Hepatocyte (in vitro differentiated cells): Measurements from ENCODE around the gene SAP130. TPM values are rescaled to one million over a fixed set of nuclear protein-coding genes. Genes with fewer than 3 reads are reported as not detected.

ENCODE experiments used
- DNase-seq: peaks from one replicate; pipeline ENCODE4 v3.0.0-alpha.2; 2016; ENCODE audit warnings: low spot score
- H2AFZ ChIP-seq: fragments of 200-600 bp; sonication (generic); 2 replicates; pipeline ENCODE4 v1.6.0; 2016; ENCODE audit warnings: antibody characterized with exemption, mild to moderate bottlenecking
- H3K27ac ChIP-seq: fragments of 200-600 bp; sonication (generic); 2 replicates; pipeline ENCODE4 v1.5.1; 2016; ENCODE audit warnings: mild to moderate bottlenecking
- H3K27me3 ChIP-seq: fragments of 200-600 bp; sonication (generic); 2 replicates; pipeline ENCODE4 v1.6.1; 2016
- H3K36me3 ChIP-seq: fragments of 200-600 bp; sonication (generic); replicated peaks from 2 replicates; pipeline ENCODE4 v1.5.1; 2016; ENCODE audit warnings: low read depth; ENCODE audit not compliant: insufficient read depth
- H3K4me1 ChIP-seq: fragments of 200-600 bp; sonication (generic); 2 replicates; pipeline ENCODE4 v1.5.1; 2016; ENCODE audit warnings: mild to moderate bottlenecking, moderate library complexity; ENCODE audit not compliant: insufficient read depth
- H3K4me2 ChIP-seq: fragments of 200-600 bp; sonication (generic); 2 replicates; pipeline ENCODE4 v1.6.0; 2016
- H3K4me3 ChIP-seq: fragments of 200-600 bp; sonication (generic); 2 replicates; pipeline ENCODE4 v1.5.1; 2016; ENCODE audit warnings: mild to moderate bottlenecking
- H3K79me2 ChIP-seq: fragments of 200-600 bp; sonication (generic); 2 replicates; pipeline ENCODE4 v1.6.0; 2017; ENCODE audit warnings: mild to moderate bottlenecking
- H3K9me2 ChIP-seq: fragments of 200-600 bp; sonication (generic); replicated peaks from 2 replicates; pipeline ENCODE4 v1.6.0; 2017; ENCODE audit warnings: mild to moderate bottlenecking; ENCODE audit not compliant: insufficient read depth
- H3K9me3 ChIP-seq: fragments of 200-600 bp; sonication (generic); 2 replicates; pipeline ENCODE4 v1.5.1; 2016; ENCODE audit warnings: low read depth, mild to moderate bottlenecking
- H4K20me1 ChIP-seq: fragments of 200-600 bp; sonication (generic); 2 replicates; pipeline ENCODE4 v1.6.0; 2016; ENCODE audit warnings: mild to moderate bottlenecking; ENCODE audit not compliant: insufficient read depth, poor library complexity, severe bottlenecking
- CTCF ChIP-seq: fragments of 200-600 bp; sonication (generic); IDR thresholded peaks from 2 replicates; pipeline ENCODE4 v1.5.1; 2016; ENCODE audit warnings: antibody characterized with exemption, mild to moderate bottlenecking; ENCODE audit not compliant: poor library complexity
- EZH2 ChIP-seq: fragments of 200-600 bp; sonication (generic); IDR thresholded peaks from 2 replicates; pipeline ENCODE4 v1.6.1; 2016; ENCODE audit warnings: antibody characterized with exemption, mild to moderate bottlenecking, borderline replicate concordance
- EZH2phosphoT487 ChIP-seq: fragments of 200-600 bp; sonication (generic); IDR thresholded peaks from one replicate; pipeline ENCODE4 v1.6.1; 2018; ENCODE audit warnings: antibody characterized with exemption, mild to moderate bottlenecking, low read depth, moderate library complexity; ENCODE audit not compliant: unreplicated experiment, severe bottlenecking
- WGBS: methylation state at CpG from one replicate; pipeline ENCODE4 v1.1.6; 2016; ENCODE audit warnings: low lambda C conversion rate; ENCODE audit errors: missing lambda C conversion rate; 5-methylcytosine and 5-hydroxymethylcytosine counted together
- polyA plus RNA-seq: library from polyadenylated mRNA; unstranded; fragments of >200 nt; fragmentation: Nextera tagmentation; extraction: Ambion mirVana; gene quantifications from 2 replicates; pipeline ENCODE4 v1.2.1, GENCODE V29; 2016
- total RNA-seq: library from RNA; depleted of rRNA; stranded (reverse); fragments of >200 nt; gene quantifications from 2 replicates; pipeline ENCODE4 v1.2.3, GENCODE V29; 2014

SAP130 gene
- total and polyA plus RNA-seq, 2 experiments from 2014 or later, result 12.6 to 12.7 TPM

- no peak overlapping the region for H2AFZ ChIP-seq
- no peak for DNase-seq
- TF ChIP-seq CTCF (no peak), EZH2 (no peak), EZH2phosphoT487 (no peak)
- no peaks in the 10 kb centered on the region for H3K4me1 ChIP-seq
- H3K9me3 ChIP-seq, result no peaks in the 10 kb centered on the region
- H3K27me3 ChIP-seq, result no peaks in the 10 kb centered on the region
- H3K79me2 ChIP-seq, result no peaks in the 10 kb centered on the region
- 54% methylated on average over 2 of the region's 2 CpGs for WGBS
- H3K36me3 ChIP-seq, result peaks cover 6% of the 10 kb centered on the region
- no peaks in the 10 kb centered on the region for H3K9me2 ChIP-seq
- no peak overlapping the region for H3K27ac ChIP-seq
- H4K20me1 ChIP-seq, result no peaks in the 10 kb centered on the region
- no peak overlapping the region for H3K4me3 ChIP-seq
- no peak overlapping the region for H3K4me2 ChIP-seq
Observed at GRCh38 chr2:128004509-128004908, 23.4 kb downstream of the SAP130 start.

GRCh38 chr2:128003463-128003862, 24.4 kb downstream of the SAP130 start:
- H4K20me1 ChIP-seq, result no peaks in the 10 kb centered on the region
- H3K9me2 ChIP-seq, result no peaks in the 10 kb centered on the region
- TF ChIP-seq EZH2, result no peak
- TF ChIP-seq EZH2phosphoT487, result no peak
- no peak for TF ChIP-seq CTCF
- DNase-seq, result no peak
- no peak overlapping the region for H2AFZ ChIP-seq
- H3K27ac ChIP-seq, result no peak overlapping the region
- no peak overlapping the region for H3K4me3 ChIP-seq
- H3K27me3 ChIP-seq, result no peaks in the 10 kb centered on the region
- no peaks in the 10 kb centered on the region for H3K9me3 ChIP-seq
- H3K4me2 ChIP-seq, result no peak overlapping the region
- WGBS, result 93% methylated on average over 6 of the region's 6 CpGs
- peaks cover 6% of the 10 kb centered on the region for H3K36me3 ChIP-seq
- H3K4me1 ChIP-seq, result no peaks in the 10 kb centered on the region
- H3K79me2 ChIP-seq, result no peaks in the 10 kb centered on the region

- DNase-seq, result no peak
- H3K4me3 ChIP-seq, result no peak overlapping the region
- no peaks in the 10 kb centered on the region for H3K79me2 ChIP-seq
- WGBS, result 95% methylated on average over 9 of the region's 9 CpGs
- TF ChIP-seq EZH2, result no peak
- TF ChIP-seq EZH2phosphoT487, result no peak
- TF ChIP-seq CTCF, result no peak
- H4K20me1 ChIP-seq, result no peaks in the 10 kb centered on the region
- H3K9me3 ChIP-seq, result no peaks in the 10 kb centered on the region
- H2AFZ ChIP-seq, result no peak overlapping the region
- no peaks in the 10 kb centered on the region for H3K27me3 ChIP-seq
- no peak overlapping the region for H3K27ac ChIP-seq
- H3K9me2 ChIP-seq, result no peaks in the 10 kb centered on the region
- no peaks in the 10 kb centered on the region for H3K4me1 ChIP-seq
- peaks cover 6% of the 10 kb centered on the region for H3K36me3 ChIP-seq
- H3K4me2 ChIP-seq, result no peak overlapping the region
Observed at GRCh38 chr2:127996160-127996559, 31.7 kb downstream of the SAP130 start.

- H2AFZ ChIP-seq, result no peak overlapping the region
- H3K27ac ChIP-seq, result no peak overlapping the region
- H3K9me3 ChIP-seq, result no peaks in the 10 kb centered on the region
- H3K9me2 ChIP-seq, result no peaks in the 10 kb centered on the region
- no peak for DNase-seq
- H3K79me2 ChIP-seq, result no peaks in the 10 kb centered on the region
- WGBS, result 97% methylated on average over 7 of the region's 7 CpGs
- H3K4me2 ChIP-seq, result no peak overlapping the region
- H3K4me3 ChIP-seq, result no peak overlapping the region
- H3K27me3 ChIP-seq, result no peaks in the 10 kb centered on the region
- no peaks in the 10 kb centered on the region for H4K20me1 ChIP-seq
- TF ChIP-seq EZH2phosphoT487 (no peak), CTCF (no peak), EZH2 (no peak)
- H3K4me1 ChIP-seq, result no peaks in the 10 kb centered on the region
- peaks cover 6% of the 10 kb centered on the region for H3K36me3 ChIP-seq
Observed at GRCh38 chr2:127995725-127996124, 32.1 kb downstream of the SAP130 start.
